GM13976 (cell line): ENCODE data around the gene AGBL4.
A peak's percentile ranks its signal among the peaks of the same experiment; 100 is the strongest.

ENCODE experiments used
- DNase-seq: peaks from one replicate; pipeline ENCODE4 v3.0.0; 2012; ENCODE audit warnings: low spot score
- in situ Hi-C: fragments of 300-500 bp; cut with MboI; formaldehyde crosslinking; loops from one replicate; pipeline ENCODE4 v1.12.0; 2022; ENCODE audit warnings: low sequenced_read_pairs, mixed read lengths, inconsistent platforms; ENCODE audit not compliant: unreplicated experiment
- TF ChIP-seq, protein P1 (sequence below): IDR thresholded peaks from 2 replicates; pipeline ENCODE4 v1.5.1; 2012; ENCODE audit warnings: borderline replicate concordance, mild to moderate bottlenecking; ENCODE audit not compliant: insufficient read depth; ENCODE audit errors: extremely low read depth, missing control alignments, control extremely low read depth

Gene AGBL4

DNA sequence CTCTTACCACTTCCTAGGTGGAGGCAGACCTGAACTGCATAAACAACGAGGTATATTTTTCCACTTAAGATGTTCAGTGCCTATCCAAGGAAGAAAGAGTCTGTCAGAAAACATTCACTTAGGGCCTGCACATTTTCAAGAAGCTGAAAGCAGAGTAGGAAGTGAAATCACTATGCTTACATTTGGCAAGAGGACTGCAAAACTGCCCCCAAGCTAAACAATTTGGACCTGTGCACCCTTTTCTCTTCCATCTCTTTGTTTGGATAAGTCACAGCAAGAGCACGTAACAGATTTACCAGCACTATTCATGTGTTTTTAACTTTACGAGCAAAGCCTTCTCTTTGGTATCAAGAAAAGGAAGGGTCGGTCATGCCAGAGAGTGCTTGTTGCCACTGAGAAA lies 1233.9 kb downstream of the AGBL4 start:
- in situ Hi-C loops, result no loop called here
- TF ChIP-seq, protein P1, sequence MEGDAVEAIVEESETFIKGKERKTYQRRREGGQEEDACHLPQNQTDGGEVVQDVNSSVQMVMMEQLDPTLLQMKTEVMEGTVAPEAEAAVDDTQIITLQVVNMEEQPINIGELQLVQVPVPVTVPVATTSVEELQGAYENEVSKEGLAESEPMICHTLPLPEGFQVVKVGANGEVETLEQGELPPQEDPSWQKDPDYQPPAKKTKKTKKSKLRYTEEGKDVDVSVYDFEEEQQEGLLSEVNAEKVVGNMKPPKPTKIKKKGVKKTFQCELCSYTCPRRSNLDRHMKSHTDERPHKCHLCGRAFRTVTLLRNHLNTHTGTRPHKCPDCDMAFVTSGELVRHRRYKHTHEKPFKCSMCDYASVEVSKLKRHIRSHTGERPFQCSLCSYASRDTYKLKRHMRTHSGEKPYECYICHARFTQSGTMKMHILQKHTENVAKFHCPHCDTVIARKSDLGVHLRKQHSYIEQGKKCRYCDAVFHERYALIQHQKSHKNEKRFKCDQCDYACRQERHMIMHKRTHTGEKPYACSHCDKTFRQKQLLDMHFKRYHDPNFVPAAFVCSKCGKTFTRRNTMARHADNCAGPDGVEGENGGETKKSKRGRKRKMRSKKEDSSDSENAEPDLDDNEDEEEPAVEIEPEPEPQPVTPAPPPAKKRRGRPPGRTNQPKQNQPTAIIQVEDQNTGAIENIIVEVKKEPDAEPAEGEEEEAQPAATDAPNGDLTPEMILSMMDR, result no peak
- no peak for DNase-seq

DNA sequence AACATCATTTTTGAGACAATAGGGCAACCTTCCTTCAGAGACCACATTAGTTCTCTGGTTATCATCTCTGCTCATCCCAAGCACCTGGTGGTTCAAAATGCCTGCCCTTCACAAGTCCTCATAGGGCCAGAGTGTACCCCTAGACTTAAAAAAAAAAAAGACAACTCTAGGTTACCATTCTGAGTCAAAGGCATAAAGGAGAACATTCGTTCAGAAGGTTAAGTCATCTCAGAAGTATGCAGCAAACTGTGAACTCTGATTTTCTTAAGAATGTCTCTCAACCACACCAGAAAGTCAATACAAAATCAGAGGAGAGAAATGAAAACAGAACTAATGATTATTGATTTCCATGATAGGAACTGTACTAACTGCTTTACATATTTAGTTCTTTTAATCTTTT lies 1237.9 kb downstream of the AGBL4 start:
- TF ChIP-seq, protein P1, result no peak
- in situ Hi-C loops, result no loop called here
- no peak for DNase-seq

DNA sequence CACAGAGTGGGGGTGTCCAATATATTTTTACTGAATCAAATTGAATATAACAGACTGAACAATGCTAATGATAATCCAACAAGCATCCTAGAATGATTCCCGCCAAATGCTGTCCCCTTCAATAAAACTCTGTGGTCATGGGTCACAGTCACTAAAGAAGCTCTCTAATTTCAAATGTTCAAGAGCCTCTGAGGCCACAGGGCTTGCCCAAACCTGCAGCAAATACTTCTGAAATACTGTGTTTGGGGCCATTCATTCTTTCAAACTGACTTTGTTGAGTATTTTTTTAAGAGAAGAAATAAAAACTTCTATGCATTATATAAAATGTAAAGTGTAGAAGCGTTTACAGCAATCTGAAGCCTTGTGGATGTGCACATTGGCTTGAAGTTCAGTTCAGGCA lies 1239.5 kb downstream of the AGBL4 start:
- DNase-seq, result no peak
- in situ Hi-C loops, result no loop called here
- TF ChIP-seq, protein P1, result no peak

DNA sequence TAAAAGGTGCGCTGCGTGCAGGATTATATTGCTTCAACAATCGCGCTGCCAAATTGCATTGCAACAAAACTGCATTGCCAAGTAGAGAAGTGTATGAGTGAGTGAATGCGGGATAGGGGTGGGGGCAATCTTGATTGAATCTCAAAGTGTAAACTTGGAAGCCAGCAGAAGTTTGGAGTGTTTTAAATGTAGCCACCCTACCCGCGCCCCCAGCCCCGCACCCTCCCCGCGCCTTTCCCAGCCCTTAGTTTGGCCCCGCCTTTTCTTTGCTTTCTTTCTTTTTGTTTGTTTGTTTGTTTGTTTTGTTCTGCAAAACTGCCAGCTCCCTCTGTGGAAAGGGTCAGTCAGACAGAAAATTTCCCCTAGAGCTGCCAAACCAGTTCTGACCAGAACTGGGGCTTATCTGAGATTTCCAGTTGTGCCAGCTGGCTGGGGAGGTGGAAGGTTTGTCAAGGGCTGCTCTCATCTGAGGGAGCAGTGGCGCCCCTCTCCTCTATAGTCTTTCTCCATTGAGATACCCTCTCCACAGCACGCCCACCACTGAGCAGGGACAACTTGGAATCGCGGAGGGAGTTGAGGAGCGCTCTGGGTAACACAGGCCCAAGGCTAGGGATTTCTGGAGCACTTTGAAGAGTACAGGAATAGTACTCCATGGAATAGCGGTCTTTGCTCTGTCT lies 1246.4 kb downstream of the AGBL4 start:
- TF ChIP-seq, protein P1, result no peak
- in situ Hi-C loops, result no loop called here
- no peak for DNase-seq

DNA sequence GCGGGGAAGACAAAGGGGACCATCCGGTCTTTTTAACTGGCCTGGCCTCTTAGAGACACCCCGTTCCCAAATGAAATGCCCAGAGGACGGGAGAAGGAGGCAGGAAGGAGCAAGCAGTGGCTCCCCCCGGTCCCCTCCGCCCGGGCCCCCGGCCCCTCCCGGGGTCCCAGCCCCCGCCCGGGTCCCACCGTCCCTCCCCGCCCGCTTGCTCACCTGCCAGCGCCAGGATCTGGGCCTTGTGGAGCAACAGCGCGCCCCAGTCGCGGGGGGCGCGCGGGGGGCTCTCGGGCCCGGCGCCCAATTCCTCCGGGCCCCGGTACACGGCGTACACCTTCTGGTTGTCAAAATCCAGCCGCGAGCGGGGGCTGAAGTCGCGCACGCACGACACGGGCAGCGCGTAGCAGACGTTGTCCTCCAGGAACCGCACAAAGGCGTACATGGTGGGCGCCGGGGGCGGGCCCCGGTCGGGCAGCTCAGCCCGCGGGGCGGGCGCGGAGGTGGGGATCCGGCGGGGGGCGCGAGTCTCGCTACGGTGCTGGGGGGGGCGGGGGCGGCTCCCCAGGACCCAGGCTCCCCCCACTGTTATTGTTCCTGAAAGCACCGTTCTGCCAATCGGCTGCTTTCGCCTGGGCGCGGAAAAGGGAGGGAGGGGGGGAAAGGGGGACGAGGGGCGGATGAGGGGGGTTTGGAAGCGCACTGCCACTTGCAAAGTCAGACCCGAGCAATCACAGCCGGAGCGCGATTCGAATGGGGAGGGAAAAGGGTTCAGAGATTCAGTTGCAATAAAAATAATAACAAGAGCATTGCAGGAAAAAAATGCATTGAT lies 1247.1 kb downstream of the AGBL4 start, which contains the start of gene BEND5:
Gene BEND5, minus strand, starts transcription at position 499 of the 826 bp plus-strand sequence. Its CDS starts 60 bp downstream, at position 439.
- DNase-seq, result peak; percentile 55
- in situ Hi-C loops, result no loop called here
- TF ChIP-seq, protein P1, result no peak

DNA sequence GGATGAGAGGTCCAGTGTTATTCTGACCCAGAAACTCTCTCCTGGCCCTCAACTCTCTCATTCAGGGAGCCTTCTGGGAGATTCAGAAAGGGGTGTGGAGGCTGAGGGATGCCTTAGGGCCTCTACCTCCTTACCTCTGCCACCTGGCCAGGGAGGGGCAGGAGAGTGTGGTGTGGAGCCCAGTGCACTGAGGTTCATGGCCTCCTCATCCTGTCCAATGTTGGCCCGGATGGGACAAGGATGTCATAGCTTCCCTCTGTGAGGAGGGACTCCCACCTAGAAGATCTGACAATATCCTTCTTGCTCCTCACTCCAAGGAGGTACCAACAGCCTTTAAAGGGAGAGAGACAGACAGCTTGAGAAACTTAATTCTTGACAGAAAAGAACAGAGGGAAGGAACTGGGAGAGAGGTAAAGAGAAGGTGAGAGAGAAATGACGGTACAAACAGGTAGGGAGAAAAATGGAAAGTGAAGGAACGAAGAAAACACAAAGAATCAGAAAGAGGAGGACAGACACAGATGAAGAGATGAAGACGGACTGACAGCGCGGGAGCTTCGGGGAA lies 1247.8 kb downstream of the AGBL4 start:
- no peak for DNase-seq
- in situ Hi-C loops, result no loop called here
- TF ChIP-seq, protein P1, result no peak
